Uterus (tissue), 2 donors: Measurements from ENCODE around the gene TTLL1.

Source experiments
- CTCF ChIP-seq, 4 experiments: fragments of 200-600 bp in 2 of 4; fragments of 450-650 bp in 2 of 4; sonication (generic) in 2 of 4; IDR thresholded peaks; one replicate each; pipeline ENCODE4 v1.5.1; 2016 to 2019; ENCODE audit warnings: antibody characterized with exemption in 4 of 4, mild to moderate bottlenecking in 2 of 4, moderate library complexity in 1 of 4
- POLR2A ChIP-seq, 2 donors: fragments of 450-650 bp; IDR thresholded peaks; one replicate each; pipeline ENCODE4 v1.6.1; 2016; ENCODE audit warnings: antibody characterized with exemption in 2 of 2, mild to moderate bottlenecking in 1 of 2, moderate library complexity in 1 of 2

GRCh38 chr22:43008921-43009320, 80.3 kb downstream of the TTLL1 start:
- TF ChIP-seq CTCF (IDR thresholded peaks at IDR 0.05) (no peak), POLR2A (IDR thresholded peaks at IDR 0.05) (no peak)
